Nephron (organoid): Measurements from ENCODE around the gene ADARB2.
"Not testable (repeated sequence)": the region's sequence is repeated elsewhere in the genome, so short reads cannot be mapped to it uniquely, and the experiment has no call there.

Experiments used
- H3K27ac Mint-ChIP-seq, 3 experiments: 2 replicates each; pipeline ENCODE4 v1.8.0; 2020; ENCODE audit warnings: mixed read lengths in 3 of 3, mild to moderate bottlenecking in 2 of 3, moderate library complexity in 1 of 3
- H3K27me3 Mint-ChIP-seq: 2 replicates; pipeline ENCODE4 v1.8.0; 2021; ENCODE audit warnings: low read depth, mild to moderate bottlenecking, moderate library complexity, mixed read lengths
- H3K36me3 Mint-ChIP-seq: 2 replicates; pipeline ENCODE4 v1.8.0; 2020; ENCODE audit warnings: low read depth, mixed read lengths
- H3K4me1 Mint-ChIP-seq: 2 replicates; pipeline ENCODE4 v1.8.0; 2020; ENCODE audit warnings: mixed read lengths
- H3K4me3 Mint-ChIP-seq, 3 experiments: 2 replicates each; pipeline ENCODE4 v1.8.0; 2020; ENCODE audit warnings: mild to moderate bottlenecking in 3 of 3, mixed read lengths in 3 of 3, moderate library complexity in 2 of 3
- H3K9me3 Mint-ChIP-seq: 2 replicates; pipeline ENCODE4 v1.8.0; 2020; ENCODE audit warnings: mixed read lengths
- TF ChIP-seq, protein P1 (sequence below), 3 experiments: fragments of 200-600 bp; sonication (generic); IDR thresholded peaks; one replicate each; pipeline ENCODE4 v1.5.0; 2021; ENCODE audit warnings: antibody characterized with exemption in 3 of 3; ENCODE audit not compliant: unreplicated experiment in 3 of 3

The ADARB2 gene

GRCh38 chr10:1465993-1466764 lies 271.1 kb downstream of the ADARB2 start:
- no peaks in the 10 kb centered on the region for H3K36me3 Mint-ChIP-seq
- H3K27ac Mint-ChIP-seq: peak overlapping the region; percentile 38 to 66 (median 53)
- peaks cover 38% of the 10 kb centered on the region for H3K4me1 Mint-ChIP-seq
- peak overlapping the region; percentile 42 to 67 (median 62) for H3K4me3 Mint-ChIP-seq
- TF ChIP-seq, protein P1, sequence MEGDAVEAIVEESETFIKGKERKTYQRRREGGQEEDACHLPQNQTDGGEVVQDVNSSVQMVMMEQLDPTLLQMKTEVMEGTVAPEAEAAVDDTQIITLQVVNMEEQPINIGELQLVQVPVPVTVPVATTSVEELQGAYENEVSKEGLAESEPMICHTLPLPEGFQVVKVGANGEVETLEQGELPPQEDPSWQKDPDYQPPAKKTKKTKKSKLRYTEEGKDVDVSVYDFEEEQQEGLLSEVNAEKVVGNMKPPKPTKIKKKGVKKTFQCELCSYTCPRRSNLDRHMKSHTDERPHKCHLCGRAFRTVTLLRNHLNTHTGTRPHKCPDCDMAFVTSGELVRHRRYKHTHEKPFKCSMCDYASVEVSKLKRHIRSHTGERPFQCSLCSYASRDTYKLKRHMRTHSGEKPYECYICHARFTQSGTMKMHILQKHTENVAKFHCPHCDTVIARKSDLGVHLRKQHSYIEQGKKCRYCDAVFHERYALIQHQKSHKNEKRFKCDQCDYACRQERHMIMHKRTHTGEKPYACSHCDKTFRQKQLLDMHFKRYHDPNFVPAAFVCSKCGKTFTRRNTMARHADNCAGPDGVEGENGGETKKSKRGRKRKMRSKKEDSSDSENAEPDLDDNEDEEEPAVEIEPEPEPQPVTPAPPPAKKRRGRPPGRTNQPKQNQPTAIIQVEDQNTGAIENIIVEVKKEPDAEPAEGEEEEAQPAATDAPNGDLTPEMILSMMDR (IDR thresholded peaks at IDR 0.05; ENCODE audit: unreplicated experiment in 3 of 3): no peak
- no peaks in the 10 kb centered on the region for H3K9me3 Mint-ChIP-seq
- peaks cover 32% of the 10 kb centered on the region for H3K27me3 Mint-ChIP-seq

DNA sequence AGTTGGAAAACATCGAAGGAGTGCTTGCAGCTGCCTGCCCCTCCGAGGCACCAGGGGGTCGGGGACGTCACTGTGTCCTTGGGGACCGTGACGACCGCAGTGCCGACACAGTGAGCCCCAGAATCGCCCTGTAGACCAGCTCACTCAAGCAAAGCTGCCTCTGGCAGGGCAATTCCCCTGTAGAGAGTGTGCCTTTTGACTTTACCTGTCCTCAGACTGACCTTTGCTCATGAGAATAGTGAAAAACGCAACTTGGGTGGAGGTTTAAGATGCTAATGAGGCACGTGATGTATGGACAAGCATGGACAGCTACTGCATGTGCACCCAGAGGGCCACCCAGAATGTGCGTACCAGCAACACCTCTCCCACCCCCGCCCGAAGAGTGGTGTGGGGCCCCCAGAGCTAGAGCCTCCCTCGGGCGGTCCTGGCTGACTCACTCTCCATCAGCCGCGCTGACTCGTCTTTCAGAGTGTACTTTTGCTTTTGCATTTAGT lies 271.9 kb downstream of the ADARB2 start:
- Mint-ChIP-seq H3K36me3 (no peaks in the 10 kb centered on the region), H3K27me3 (peaks cover 32% of the 10 kb centered on the region), H3K4me3 (peak overlapping the region; percentile 42 to 67 (median 62)), H3K9me3 (no peaks in the 10 kb centered on the region), H3K27ac (peak overlapping the region; percentile 38 to 66 (median 59)), H3K4me1 (peaks cover 38% of the 10 kb centered on the region)
- TF ChIP-seq, protein P1 (IDR thresholded peaks at IDR 0.05; ENCODE audit: unreplicated experiment in 3 of 3): no peak

DNA sequence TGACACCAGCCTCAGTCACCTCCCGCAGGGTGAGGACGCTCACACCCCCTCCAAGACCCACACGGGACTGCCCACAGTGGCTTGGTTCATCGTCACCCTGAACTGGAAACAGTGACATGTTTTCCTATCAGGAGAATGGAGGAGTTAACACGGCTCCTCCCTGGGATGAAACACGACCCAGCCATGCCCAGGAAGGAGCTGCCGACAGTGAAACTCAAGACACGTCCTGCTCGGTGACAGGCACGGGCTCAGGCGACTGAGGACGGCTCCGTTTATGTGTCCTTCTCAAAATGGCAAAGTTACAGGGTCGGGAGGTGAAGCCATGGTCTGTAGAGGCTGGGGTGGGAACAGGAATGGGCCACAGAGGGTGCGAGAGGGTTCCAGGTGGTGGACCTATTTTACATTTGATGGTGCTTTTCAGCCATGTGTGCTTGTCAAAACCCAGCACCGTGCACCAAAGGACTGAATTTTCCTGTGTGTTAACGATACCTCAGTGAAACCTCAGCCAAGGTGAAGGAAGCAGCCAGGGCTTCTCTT lies 272.4 kb downstream of the ADARB2 start:
- no peaks in the 10 kb centered on the region for H3K9me3 Mint-ChIP-seq
- TF ChIP-seq, protein P1 (IDR thresholded peaks at IDR 0.05; ENCODE audit: unreplicated experiment in 3 of 3): no peak
- H3K27me3 Mint-ChIP-seq: peaks cover 32% of the 10 kb centered on the region
- peaks cover 38% of the 10 kb centered on the region for H3K4me1 Mint-ChIP-seq
- H3K4me3 Mint-ChIP-seq: peak overlapping the region in 2 of 3 experiments; percentile 20 to 46
- H3K27ac Mint-ChIP-seq: peak overlapping the region in 1 of 3 experiments; percentile 59
- no peaks in the 10 kb centered on the region for H3K36me3 Mint-ChIP-seq

- not testable (repeated sequence) for H3K36me3 Mint-ChIP-seq, H3K9me3 Mint-ChIP-seq
- Mint-ChIP-seq H3K27me3 (peaks cover 31% of the 10 kb centered on the region), H3K4me3 (peak overlapping the region in 2 of 3 experiments; percentile 37 to 53), H3K4me1 (peaks cover 36% of the 10 kb centered on the region), H3K27ac (peak overlapping the region in 1 of 3 experiments; percentile 3)
Measured at GRCh38 chr10:1463971-1464370, 273.4 kb downstream of the ADARB2 start.

DNA sequence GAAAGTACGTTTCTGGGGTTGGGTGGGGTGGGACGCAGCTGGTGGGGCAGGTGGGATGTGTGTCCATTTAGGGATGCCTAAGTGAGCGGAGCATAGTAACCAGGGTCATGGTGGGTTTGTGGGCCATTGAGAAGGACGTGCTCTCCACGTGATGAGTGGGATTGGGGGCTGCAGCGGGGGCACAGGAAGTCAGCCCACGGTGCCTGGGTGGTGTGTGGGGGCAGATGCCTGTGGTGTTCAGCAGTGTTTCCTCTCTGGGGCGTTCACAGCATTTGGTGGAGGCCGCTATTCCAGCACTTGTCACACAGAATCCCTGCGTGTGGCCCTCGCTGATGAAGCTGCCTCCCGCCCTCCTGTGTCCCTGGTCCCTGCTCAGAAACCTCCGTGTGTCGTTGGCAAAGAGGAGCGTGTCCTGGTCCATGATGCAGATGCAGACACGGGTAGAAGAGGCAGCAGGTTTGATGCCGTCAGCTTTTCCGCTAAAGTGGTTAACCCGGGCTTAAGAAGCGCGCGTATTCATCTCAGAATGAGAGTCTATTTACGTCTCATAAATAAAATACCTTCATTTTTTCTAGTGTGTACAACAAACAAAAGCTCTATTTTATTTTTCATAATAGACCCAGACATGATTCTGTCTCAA lies 274.2 kb downstream of the ADARB2 start:
- Mint-ChIP-seq H3K36me3 (no peaks in the 10 kb centered on the region), H3K4me3 (peak overlapping the region in 1 of 3 experiments; percentile 23), H3K27me3 (peaks cover 23% of the 10 kb centered on the region), H3K4me1 (peaks cover 33% of the 10 kb centered on the region), H3K27ac (peak overlapping the region in 1 of 3 experiments; percentile 3), H3K9me3 (no peaks in the 10 kb centered on the region)
- TF ChIP-seq, protein P1 (IDR thresholded peaks at IDR 0.05; ENCODE audit: unreplicated experiment in 3 of 3): no peak

DNA sequence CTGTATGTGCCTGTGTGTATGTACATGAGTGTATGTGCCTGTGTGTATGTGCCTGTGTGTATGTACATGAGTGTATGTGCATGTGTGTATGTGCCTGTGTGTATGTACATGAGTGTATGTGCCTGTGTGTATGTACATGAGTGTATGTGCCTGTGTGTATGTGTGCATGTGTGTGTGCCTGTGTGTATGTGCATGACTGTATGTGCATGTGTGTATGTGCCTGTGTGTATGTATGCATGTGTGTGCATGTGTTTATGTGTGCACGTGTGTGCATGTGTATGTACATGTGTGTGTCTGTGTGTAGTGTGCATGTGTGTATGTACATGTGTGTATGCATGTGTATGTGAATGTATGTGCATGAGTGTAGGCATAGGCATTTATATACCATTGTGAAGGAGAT lies 274.8 kb downstream of the ADARB2 start:
- no peaks in the 10 kb centered on the region for H3K36me3 Mint-ChIP-seq
- no peaks in the 10 kb centered on the region for H3K9me3 Mint-ChIP-seq
- no peak overlapping the region for H3K27ac Mint-ChIP-seq
- TF ChIP-seq, protein P1 (IDR thresholded peaks at IDR 0.05; ENCODE audit: unreplicated experiment in 3 of 3): no peak
- H3K27me3 Mint-ChIP-seq: peaks cover 28% of the 10 kb centered on the region
- no peak overlapping the region for H3K4me3 Mint-ChIP-seq
- peaks cover 29% of the 10 kb centered on the region for H3K4me1 Mint-ChIP-seq
